A204.1 (cell line): ENCODE data around the gene NEURL1.

Experiments
- FAIRE-seq: peaks from 2 replicates; lab custom pipeline; 2012; peaks lifted over from hg19 to GRCh38; lab: Jason Lieb, UNC

NEURL1 gene

DNA sequence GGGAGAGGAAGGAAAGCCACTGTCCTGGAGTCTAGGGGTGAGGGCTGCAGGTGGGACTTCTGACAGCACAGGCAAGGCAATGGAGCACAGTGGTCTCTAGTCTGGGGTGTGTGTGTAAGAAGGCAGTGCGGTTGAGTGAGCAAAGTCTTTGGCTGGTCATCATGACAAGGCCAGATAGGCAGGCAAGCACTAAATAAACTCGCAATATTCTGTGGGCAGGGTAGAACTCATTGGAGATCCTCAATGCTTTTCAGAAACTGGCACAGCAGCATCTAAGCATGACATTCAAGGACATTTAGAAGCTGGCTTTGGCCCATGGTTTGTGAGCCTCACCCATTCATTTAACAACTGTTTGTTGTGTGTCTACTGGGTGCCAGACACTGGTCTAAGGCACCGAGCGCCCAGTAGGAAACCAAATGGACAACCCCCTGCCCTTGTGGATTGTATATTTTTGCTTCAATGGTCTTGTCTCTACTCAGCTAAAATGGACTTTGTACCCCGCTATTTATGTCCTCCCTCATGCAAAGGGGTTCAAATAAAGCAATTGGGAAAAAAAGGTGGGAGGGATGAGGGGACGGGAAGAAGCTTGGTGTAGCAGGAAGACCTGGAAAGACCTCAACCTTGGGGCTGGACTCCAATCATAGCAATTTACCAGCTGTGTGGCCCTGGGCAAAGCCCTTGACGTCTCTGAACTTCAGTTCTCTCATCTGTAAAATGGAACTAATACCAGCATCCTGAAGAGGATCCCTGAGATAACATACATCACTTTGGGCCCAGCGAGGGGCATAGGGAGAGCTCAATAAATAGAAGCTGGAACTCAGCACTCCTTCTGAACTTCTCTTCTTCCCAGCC is 116.0 kb downstream of the NEURL1 start:
- FAIRE-seq: no peak

DNA sequence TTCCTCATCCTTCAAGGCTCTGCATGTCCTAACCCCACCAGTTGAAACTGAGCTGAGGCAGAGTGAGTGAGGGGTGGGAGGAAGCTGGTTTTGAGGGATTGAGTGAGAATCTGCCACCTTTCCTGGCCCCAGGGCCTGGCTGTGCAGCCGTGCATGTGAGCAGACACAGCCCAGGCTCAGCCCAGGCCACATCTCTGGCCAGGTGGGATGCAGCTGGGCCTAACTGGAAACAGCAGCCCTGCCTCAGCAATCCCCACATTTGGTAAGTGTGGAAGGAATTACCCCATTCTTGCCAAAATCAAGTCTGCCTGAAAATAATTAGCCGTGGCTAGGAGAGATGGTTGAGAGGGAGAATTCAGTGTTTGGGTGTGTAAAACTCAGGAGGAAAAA is 116.6 kb downstream of the NEURL1 start:
- FAIRE-seq: no peak

DNA sequence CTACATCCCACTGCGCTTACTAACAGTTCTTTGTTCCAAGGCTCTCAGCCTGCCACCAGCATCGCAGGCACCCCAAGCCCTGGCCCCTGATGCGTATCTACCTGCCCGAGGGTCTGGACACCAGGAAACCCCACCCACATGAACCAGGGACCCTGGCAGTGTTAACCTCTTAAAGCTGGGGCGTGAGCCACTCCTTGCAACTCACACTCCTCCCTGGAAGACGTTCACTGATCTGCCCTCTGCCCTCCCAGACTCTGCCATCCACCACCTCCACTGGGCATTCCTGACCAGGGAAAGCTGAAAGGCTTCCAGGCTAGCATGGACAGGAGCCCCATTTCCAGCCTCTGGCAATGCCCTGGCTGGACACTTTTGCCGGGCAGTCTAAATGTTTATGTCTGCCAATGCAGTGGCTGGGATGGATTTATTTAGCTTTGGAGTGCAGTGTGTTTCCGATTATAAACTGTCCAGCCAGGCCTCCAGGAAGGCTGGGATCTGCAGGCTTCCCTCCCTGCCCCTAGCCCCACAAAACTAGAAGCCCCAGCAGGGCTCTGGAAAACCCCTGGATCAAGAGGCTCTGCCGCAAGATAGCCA is 117.5 kb downstream of the NEURL1 start:
- FAIRE-seq: no peak

DNA sequence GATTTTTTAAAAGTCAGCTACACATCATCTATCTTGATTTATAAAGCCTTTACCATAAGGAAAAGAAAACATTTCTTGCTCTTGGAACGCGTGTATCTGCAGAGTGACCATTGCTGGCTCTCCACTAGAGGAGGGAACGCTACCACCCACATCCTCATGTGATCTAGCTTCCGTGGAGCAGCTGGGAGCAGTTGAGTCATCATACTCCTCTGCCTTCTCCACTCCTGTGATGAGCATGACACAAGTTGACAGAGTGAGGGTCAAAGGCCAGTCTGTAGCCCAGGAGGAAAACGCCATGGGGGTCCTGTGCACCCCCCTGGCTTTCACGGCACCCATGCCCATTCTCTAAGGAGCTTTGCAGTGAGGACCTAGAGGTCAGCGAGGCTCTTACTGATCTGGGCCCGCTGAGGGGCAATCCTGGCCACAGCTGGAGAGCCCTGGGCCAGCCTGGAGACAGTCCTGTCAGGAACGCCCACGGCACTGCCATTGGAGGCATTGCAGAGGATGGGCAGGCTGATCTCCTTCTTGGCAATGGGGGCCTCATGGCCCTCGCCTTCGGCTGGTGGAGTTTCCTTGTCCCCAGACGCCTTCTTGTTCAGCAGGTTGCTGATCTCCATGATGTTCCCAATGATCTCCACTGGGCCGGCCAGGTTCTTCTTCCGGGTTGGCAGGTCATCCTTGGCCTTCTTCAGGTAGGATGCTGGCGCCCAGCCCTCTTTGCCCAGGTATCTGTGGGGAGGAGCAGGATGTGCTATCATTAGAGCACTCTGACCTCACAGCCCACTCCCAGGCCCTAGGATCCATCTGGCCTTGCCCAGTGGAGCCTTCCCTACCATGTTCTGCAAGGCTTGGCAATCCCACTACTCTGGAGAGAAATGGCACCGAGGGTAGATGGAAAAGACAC is 119.2 kb downstream of the NEURL1 start:
- FAIRE-seq: no peak

DNA sequence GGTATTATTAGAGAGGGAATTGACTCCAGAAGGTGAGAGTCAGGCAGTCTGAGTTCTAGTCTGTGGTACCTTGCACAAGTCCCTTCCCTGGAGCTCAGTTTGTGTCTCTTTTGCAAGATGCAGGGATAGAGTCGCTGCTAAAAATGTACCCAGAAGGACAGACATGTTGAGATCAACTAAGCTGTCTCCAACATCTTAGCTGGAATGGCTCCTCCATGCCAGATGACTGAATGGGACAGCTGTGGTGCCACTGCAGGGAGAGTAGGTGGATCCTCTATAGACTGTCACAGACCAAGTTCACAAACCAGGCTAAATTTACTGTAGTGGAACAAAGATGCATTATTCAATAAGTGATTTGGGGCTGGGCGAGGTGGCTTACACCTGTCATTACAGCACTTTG is 120.1 kb downstream of the NEURL1 start:
- no peak for FAIRE-seq

DNA sequence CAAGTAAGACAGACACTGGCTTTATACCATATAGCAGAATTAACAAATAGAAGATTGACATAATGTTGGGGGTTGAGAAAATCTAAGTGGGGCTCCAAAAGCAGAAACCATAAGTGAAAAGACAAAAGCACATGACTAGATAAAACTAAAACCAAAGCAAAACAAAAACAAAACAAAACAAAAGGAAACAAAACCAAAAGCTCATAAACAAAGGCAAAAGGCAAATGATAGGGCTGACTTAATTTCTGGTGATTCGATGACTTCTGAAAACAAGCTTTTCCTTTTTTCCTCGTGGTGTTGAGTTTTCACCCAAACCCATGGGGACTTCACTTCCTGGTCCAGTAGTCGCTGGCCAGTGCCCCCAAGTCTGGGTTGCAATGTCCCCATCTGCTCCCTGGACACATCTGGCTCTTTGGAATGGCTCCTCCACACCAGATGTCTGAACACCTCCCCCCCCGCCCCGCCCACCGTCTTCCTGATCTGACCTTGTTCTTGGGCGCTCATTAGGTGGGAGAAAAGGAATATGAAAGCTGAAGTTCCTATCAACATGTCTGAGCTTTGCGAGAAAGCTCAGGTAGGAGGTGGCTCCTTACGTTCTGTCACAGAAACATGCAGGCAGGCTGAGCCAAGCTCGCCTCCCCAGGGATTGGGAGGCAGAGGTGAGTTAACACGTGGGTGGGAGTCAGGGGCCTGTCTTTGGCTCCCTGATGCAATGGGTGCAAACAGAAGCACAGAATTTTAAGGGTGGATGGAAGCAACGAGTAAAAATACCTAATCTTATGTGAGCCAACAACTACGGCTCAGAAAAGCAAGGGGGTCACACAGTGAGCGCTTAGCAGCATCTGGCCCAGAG is 121.0 kb downstream of the NEURL1 start:
- FAIRE-seq: no peak

DNA sequence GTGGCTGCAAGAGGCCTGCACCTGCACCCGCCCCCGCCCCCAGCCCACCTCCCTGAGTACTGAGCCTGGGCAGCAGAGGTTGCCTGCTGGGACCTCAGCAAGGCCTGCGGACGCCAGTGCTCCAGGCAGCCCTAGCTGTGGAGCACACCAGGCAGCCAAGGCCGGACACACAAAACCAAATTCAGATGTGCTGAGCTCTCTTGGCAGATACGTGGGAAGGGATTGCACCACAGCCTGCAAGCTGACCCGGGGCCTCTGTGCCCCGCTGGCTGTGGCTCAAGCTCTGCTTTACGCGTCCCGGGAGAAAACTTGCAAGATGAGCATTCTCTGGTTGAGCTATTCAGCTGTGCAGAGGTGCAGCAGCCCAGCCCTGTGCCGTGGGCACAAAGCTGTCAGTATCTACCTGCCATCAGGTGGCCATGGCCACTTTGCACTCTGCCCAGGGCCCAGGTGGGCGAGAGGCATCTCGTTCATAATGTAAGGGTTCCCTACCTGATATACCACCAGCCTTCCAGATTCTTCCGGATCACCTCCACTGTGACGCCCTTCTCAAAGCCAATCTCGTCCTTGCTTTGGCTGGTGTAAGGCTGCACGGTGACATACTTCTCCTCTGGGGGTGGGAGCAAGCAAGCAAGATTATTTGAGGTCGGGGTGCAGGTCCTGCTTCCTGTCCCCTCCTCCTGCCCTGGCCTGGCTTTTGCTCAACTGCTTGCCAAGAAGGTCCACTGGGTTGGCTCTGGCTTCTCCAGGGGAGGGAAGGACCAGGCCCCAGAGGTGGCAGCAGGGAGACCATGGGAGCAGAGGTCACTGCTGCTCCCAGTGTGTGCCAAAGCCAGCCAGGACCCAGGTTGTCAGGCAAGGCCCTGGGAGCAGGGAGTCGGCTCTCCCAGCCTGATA is 123.4 kb downstream of the NEURL1 start:
- no peak for FAIRE-seq

DNA sequence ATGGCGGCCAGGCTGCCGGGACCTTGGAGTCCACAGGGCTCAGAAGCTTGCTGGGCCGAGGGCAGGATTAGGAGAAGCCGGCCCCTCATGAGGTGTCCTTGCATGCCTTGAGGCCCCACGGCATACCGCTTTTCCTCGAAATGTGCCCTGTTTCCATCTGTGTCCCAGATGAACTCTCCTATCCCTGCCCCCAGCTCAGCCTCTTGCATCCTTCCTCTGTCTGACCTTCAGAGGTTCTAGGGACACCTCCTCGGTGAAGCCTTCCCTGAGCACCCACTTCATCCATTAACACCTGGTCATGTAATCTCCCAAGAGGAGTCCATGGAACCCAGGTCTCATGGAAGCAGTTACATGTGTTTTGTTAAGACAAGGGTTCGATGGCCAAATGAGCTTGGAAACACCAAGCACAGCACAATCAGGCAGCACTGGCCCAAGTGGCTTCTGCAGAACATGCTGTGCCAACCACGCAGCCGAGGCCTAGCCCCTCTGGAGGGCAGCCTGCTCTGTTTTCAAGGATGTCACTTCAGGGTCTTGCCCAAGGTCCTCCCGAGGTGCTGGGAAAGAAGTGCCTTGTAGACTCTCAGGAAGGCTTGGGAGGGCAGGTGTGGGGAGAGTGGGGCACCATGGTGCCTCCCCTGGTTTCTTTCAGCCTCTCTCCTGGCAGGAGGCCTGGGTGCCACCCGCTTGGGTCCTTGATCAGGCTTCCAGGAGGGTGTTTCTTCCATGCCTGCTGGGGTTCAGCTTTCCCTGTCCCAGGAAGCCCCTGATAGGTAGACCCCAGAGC is 124.3 kb downstream of the NEURL1 start:
- FAIRE-seq: no peak

DNA sequence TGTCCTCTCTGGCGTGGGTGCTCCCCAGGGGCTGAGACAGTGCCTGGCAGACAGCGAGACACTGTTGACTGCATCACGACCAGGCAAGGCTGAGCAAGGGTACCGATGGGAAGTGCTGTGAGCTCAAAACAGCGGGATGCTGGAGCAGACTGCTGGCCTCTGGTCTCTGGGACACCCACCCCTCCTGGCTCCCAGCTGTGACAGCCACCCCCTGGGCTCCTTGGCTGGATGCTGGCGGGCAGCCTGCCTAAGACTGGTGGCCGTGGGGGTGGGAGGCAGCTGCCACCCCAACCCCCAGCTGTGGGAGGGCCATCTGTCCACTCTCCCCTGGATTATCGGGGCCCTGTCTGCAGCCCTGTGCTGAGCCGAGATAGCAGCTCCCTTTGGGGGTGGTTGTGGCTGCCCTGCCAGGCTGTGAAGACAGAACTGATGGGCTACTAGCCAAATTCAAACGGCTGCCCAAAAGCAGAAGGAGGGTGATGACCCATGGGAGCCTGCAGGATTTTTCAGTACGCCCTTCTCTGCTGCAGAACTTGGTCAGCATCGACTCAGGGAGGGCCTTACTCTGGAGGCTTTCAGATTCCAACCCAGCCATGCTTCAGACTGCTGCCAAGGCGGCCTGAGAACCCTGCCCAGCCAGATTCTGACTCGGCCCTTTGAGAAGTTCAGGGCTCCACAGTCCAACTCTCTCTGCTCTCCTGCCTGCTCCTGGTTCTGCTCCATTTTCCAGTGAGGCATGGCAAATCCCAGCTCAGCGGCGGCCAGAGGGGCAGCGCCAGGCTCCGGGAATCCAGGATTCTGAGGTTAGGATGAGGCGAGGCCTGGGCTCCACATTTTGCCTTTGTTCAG is 125.3 kb downstream of the NEURL1 start:
- FAIRE-seq: no peak

DNA sequence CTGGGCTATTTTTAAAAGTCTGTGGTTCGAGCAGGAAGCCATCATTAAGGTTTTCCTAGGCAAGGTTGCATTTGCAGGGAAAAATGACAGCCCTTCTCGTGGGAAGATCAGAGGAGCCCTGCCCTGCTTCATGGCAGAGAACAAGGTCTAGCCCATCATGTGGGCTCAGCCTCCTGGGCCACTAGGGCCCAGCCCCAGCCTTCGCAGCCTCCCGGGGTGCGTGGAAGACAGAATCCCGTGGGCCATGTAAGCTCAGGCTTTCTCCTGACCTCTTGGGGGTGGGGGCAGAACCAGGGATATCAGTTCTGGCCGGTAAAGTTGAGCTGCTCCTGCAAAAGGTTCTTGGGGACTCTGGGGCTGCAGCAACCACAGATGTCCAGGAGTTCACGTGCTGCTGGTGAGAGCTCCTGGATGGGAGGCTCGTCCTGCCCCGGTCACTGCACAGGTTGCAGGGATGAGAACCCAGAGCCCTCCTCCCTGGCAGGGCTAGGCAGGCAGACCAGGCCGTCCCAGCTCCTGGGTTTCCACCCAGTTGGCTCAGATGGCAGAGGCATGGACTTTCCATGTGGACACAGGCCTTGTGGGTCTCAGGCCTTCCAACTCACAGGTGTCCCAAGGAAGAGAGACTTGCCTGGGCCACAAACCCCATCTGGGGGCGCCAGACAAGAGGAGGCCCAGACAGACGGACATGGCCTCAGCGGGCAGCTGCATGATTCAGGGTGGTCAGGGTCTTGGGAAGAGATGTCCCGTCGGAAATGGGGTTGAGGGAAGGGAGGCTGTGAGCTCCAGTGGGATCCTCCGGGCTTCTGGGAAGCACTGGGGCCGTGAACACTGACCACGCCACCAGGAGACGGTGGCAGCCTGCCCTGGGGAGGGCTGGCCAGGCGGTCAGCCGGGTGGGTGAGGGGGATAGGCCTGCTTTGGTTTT is 126.2 kb downstream of the NEURL1 start:
- no peak for FAIRE-seq

DNA sequence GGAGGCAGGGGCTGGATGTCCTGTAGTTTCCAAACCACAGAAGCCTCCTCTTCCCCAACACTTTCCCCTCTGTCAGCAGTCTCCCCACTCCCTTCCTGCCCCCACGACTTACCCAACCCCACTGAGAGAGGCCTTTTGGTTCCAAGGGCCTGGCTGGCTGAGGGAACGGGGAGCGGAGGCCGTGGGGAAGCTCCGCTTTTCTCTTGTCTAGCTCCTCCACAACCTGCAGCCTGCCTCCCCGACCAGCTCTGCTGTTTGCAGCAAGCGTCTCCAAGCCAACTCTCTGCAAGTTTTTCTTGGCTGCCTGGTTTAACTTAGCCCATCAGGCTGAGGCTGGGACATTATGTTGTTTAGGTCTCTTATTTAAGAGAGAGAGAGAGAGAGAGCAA is 126.8 kb downstream of the NEURL1 start:
- FAIRE-seq: no peak

DNA sequence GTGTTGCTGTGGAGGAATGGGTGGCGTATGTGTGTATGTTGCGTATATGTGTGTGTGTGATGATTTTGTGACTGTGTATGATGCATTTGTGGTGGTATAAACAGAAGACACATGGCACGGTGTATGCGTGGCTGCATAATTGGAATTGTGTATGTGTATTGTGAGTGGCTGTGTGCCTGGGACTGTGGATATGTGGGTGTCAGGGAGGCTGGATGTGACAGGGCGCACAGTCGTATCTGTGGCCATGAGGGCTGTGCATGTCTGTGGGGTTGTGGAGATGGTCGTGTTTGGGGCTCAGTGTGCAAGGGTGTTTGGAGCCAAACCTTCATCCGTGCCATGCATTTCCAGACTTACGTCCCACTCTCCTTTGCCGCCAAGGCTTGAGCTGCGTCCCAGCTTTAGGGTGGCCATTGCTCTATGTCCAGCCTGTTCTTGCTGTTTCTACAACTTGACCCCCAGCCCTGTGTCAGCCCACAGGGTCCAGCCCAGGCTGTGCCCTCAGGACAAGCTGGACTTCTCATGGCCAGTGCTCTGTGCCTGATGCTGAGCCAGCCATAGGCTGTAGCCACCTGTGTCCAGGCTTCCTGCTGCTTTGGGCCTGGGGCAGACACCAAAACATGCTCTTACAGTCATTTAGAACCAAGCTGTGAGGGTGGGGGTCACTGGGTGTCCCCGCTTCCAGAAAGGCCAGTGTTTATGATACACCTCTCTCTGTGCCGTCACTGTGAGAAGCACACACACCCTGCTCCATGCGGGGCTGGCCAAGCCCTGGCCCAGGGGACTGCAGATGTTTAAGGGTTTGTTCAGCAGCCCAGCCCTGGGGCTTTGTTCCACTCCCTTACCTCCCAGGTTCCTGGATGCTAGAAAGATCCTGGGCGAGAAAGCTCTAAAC is 127.6 kb downstream of the NEURL1 start:
- FAIRE-seq: no peak

DNA sequence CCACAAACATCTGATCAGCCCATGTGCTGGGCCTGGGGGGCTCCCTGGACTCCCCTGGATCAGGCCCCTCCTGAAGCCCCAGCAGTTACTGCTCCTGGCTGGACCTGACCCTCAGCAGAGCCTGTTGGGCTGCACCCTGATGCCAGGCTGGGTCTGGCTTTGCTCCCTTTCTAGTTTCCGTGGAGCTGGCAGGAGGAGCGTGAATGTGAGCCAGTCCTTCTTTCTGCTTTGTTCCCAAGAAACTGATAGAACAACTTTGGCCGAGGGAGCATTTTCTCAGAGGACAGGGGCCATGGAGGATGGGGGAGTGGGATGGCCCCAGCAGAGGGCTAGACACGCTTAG is 128.2 kb downstream of the NEURL1 start:
- no peak for FAIRE-seq

DNA sequence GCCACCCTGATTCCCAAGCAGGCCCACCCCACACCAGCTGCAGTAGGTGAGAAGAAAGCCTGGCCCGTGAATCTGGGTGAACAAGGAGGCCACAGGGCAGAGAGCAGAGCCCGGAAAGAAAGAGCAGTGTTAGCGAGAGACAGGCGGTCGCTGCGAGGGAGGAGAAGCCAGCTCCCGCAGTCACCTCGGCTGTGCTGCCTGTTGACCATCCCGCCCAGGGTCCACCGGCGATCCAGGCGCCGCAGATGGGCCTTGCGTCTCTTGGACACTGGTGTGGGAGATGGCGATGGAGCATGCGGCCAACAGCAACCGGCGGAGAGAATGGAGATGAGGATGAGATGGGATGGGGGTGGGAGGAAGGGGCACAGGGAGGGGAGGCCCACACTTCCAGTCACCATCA is 128.8 kb downstream of the NEURL1 start:
- no peak for FAIRE-seq

DNA sequence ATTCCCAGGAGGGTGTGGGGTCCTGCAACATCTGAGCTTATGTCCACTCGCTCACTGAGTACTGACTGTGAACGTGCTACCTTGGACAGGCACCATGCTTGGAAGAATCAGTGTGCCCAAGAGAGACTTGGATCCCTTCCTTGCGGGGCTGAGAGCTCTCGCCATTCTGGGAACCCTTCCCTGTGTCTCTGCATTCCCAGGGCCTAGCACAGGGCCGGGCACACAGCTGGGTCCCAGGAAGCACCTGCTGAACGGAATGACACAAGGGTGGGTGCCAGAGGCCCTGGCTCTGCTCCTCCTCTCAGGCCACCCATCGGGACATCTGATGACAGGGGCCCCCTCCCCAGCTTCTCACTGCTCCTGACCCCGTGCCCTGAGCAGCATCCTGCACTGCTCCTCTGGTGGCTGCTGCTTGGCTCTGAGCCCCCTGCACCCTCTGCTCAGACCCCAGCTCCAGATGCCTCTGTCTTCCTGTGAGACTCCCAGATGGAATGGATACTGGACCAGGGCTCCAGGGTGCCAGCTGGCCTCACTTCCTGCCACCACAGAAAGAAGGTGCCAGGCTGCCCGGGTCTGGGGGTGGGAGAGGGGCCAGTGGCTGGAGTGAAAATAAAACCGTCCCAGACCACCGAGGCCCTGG is 129.6 kb downstream of the NEURL1 start:
- no peak for FAIRE-seq

DNA sequence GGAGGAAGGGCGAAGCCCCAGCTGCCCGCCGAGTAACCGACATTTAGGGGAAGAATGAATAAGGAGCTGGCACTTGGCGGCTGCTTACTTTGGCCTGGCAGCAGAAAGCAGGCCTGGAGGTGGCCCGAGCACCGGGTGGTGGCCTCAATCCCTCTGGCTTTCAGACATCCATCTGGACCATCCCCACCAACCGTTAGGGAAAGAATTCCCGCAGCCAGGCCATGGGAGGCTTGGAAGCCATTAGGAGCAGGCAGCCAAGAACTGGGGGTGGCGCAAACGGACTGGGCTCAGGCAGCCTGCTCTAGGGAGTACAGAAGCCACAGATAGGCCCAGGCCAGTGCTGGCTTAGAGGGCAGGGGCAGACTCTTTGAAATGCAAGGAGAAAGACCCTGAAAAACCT is 132.7 kb downstream of the NEURL1 start:
- no peak for FAIRE-seq
